ENCODE data around the gene SERINC1. TPM values are rescaled to one million over a fixed set of nuclear protein-coding genes. Genes with fewer than 3 reads are reported as not detected.

SERINC1 gene
- total and polyA plus RNA-seq, 9 of the 15 experiments (the other 6 are each of a cell fraction or from before 2014, with no cell fraction given) = 28.8 to 64.6 (median 39.7) TPM

DNA sequence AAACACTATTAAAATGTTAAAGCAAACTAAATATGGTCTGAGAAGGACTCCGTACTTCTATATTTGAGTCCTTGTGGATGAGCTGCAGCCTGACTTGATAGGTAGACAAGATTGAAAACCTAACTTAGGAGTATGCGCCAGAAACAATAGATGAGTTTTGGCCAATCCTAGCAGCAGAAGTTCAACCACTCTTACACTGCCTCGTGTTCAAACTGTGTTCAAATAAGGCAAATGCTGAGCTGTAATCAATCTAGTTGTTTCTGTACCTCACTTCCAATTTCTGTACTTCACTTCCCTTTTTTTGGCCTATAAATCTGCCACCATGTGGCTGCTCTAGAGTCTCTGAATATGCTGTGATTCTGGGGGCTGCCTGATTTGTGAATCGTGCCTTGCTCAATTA, 13.2 kb upstream of the SERINC1 start (continued):
- TF ChIP-seq PTRF (tag; IDR thresholded peaks at IDR 0.05) = no peak
- TF ChIP-seq, protein P1, sequence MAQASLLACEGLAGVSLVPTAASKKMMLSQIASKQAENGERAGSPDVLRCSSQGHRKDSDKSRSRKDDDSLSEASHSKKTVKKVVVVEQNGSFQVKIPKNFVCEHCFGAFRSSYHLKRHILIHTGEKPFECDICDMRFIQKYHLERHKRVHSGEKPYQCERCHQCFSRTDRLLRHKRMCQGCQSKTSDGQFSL (CRISPR knock-in tag; IDR thresholded peaks at IDR 0.05) = no peak
- TF ChIP-seq, protein P1 (tag; IDR thresholded peaks at IDR 0.05) = no peak
- TF ChIP-seq NR2C2 (CRISPR knock-in tag; IDR thresholded peaks at IDR 0.05) = no peak
- no peak for TF ChIP-seq NR2C2 (tag; IDR thresholded peaks at IDR 0.05)
- TF ChIP-seq KDM2B (CRISPR knock-in tag; IDR thresholded peaks at IDR 0.05) = no peak
- TF ChIP-seq STAT5A (IDR thresholded peaks at IDR 0.05; ENCODE audit: borderline replicate concordance, low read length) = no peak
- no peak for TF ChIP-seq TGIF2 (CRISPR knock-in tag; IDR thresholded peaks at IDR 0.05)
- no peak for TF ChIP-seq ZNF239 (CRISPR knock-in tag; IDR thresholded peaks at IDR 0.05)
- TF ChIP-seq EP400 (IDR thresholded peaks at IDR 0.05) = peak; percentile 60
- TF ChIP-seq GABPB2 (CRISPR knock-in tag; conservative IDR thresholded peaks at IDR 0.05) = no peak
- no peak for TF ChIP-seq ZBTB49 (CRISPR knock-in tag; IDR thresholded peaks at IDR 0.05; ENCODE audit: borderline replicate concordance)
- no peak for TF ChIP-seq HDAC6 (IDR thresholded peaks at IDR 0.05; ENCODE audit: low read depth, low read length)
- peak; percentile 98 for TF ChIP-seq MEIS2 (IDR thresholded peaks at IDR 0.05; ENCODE audit: partially characterized antibody)
- TF ChIP-seq CHCHD3 (CRISPR knock-in tag; IDR thresholded peaks at IDR 0.05) = no peak
- TF ChIP-seq SMARCB1 (IDR thresholded peaks at IDR 0.05; ENCODE audit: insufficient read length, low read depth) = no peak
- TF ChIP-seq GATAD2B (IDR thresholded peaks at IDR 0.05; ENCODE audit: borderline replicate concordance) = no peak
- TF ChIP-seq SOX6 (IDR thresholded peaks at IDR 0.05) = peak; percentile 79
- TF ChIP-seq BHLHE40 (IDR thresholded peaks at IDR 0.05; ENCODE audit: low read length) = peak; percentile 12; the same call in 1 of the 2 replicates
- no peak for TF ChIP-seq ZNF408 (CRISPR knock-in tag; IDR thresholded peaks at IDR 0.05; ENCODE audit: low read depth)
- TF ChIP-seq SPI1 (IDR thresholded peaks at IDR 0.05; ENCODE audit: borderline replicate concordance, low read depth, low read length) = peak; percentile 99
- no peak for TF ChIP-seq ZNF12 (CRISPR knock-in tag; IDR thresholded peaks at IDR 0.05)
- no peak for TF ChIP-seq RFX1 (IDR thresholded peaks at IDR 0.05)
- no peak for TF ChIP-seq ZSCAN32 (CRISPR knock-in tag; IDR thresholded peaks at IDR 0.05)
- no peak for TF ChIP-seq BRD9 (IDR thresholded peaks at IDR 0.05; ENCODE audit: low read depth, partially characterized antibody)
- peak in 1 of 2 experiments; percentile 33; a peak in 1 of 4 replicates for TF ChIP-seq TBL1XR1 (IDR thresholded peaks at IDR 0.05; ENCODE audit: low read length in 2 of 2)
- no peak for TF ChIP-seq MCM5 (IDR thresholded peaks at IDR 0.05; ENCODE audit: low read depth)
